Body of pancreas (tissue), 4 donors: Measurements from ENCODE around the gene FOXF1.

Source experiments
- CTCF ChIP-seq, 7 experiments: fragments of 450-650 bp in 4 of 7; fragments of 200-600 bp in 3 of 7; sonication (generic) in 3 of 7; IDR thresholded peaks; one replicate each; pipeline ENCODE4 v1.5.1; 2016 to 2019; ENCODE audit warnings: antibody characterized with exemption in 7 of 7
- POLR2A ChIP-seq, 3 donors: fragments of 450-650 bp; IDR thresholded peaks; one replicate each; pipeline ENCODE4 v1.6.1; 2016; ENCODE audit warnings: antibody characterized with exemption in 3 of 3, mild to moderate bottlenecking in 2 of 3

- TF ChIP-seq CTCF (IDR thresholded peaks at IDR 0.05) (no peak), POLR2A (IDR thresholded peaks at IDR 0.05) (no peak)
These were observed 7.2 kb upstream of the FOXF1 start for GRCh38 chr16:86502856-86503748.
